HEK293 (cell line): ENCODE measurements around the gene KCTD19.

Experiments used
- CTCF ChIA-PET: fragments of 350-600 bp; formaldehyde crosslinking; extraction: SDS; loops from one replicate; lab custom pipeline; 2021; ENCODE audit warnings: antibody characterized with exemption; lab: Yijun Ruan, JAX
- POLR2A ChIA-PET: fragments of 300-600 bp; formaldehyde crosslinking; extraction: SDS; loops from one replicate; lab custom pipeline; 2020; ENCODE audit warnings: antibody characterized with exemption, inconsistent platforms; lab: Yijun Ruan, JAX
- H3K27ac ChIP-seq: fragments of 200-500 bp; sonication (Bioruptor generic); 2 replicates; pipeline ENCODE4 v1.5.1; 2014; ENCODE audit warnings: low read depth, low read length, control low read depth, inconsistent platforms; ENCODE audit errors: extremely low read depth
- H3K36me3 ChIP-seq, 2 experiments: fragments of 200-500 bp in 1 of 2; sonication (Bioruptor generic) in 1 of 2; 1 replicate in 1 of 2; 2 replicates in 1 of 2; pipeline ENCODE4 v1.5.1; 2014 to 2017; ENCODE audit warnings: inconsistent platforms in 2 of 2, low read length in 2 of 2; ENCODE audit not compliant: control insufficient read depth in 2 of 2, insufficient read depth in 1 of 2
- H3K4me1 ChIP-seq: fragments of 200-500 bp; sonication (Bioruptor generic); 2 replicates; pipeline ENCODE4 v1.5.1; 2014; ENCODE audit warnings: mild to moderate bottlenecking, low read length, inconsistent platforms; ENCODE audit not compliant: control insufficient read depth, insufficient read depth
- H3K4me3 ChIP-seq: 2 replicates; pipeline ENCODE4 v1.5.1; 2011; ENCODE audit warnings: low read depth, mild to moderate bottlenecking, control low read depth, low read length, moderate library complexity
- H3K9me3 ChIP-seq: fragments of 200-500 bp; sonication (Bioruptor generic); 2 replicates; pipeline ENCODE4 v1.5.1; 2014; ENCODE audit warnings: low read depth, low read length, inconsistent platforms; ENCODE audit not compliant: control insufficient read depth, insufficient read depth
- KLF1 ChIP-seq: fragments of 450-650 bp; formaldehyde crosslinking; IDR thresholded peaks from 2 replicates; pipeline ENCODE4 v1.5.1; 2016; ENCODE audit warnings: missing biosample characterization, missing genetic modification characterization
- SETDB1 ChIP-seq: IDR thresholded peaks from one replicate; pipeline ENCODE4 v1.6.1; 2017; ENCODE audit warnings: mild to moderate bottlenecking, low read length, moderate library complexity, mixed read lengths; ENCODE audit not compliant: insufficient read length
- ZFP37 ChIP-seq: fragments of 450-650 bp; formaldehyde crosslinking; IDR thresholded peaks from 2 replicates; pipeline ENCODE4 v1.5.1; 2016; ENCODE audit warnings: missing biosample characterization, missing genetic modification characterization
- ZNF132 ChIP-seq: fragments of 450-650 bp; formaldehyde crosslinking; IDR thresholded peaks from 2 replicates; pipeline ENCODE4 v1.5.1; 2017; ENCODE audit warnings: missing biosample characterization, missing genetic modification characterization, borderline replicate concordance
- ZNF16 ChIP-seq: fragments of 450-650 bp; formaldehyde crosslinking; IDR thresholded peaks from 2 replicates; pipeline ENCODE4 v1.5.1; 2016; ENCODE audit warnings: low read depth, missing biosample characterization, missing genetic modification characterization
- ZNF23 ChIP-seq: fragments of 450-650 bp; formaldehyde crosslinking; IDR thresholded peaks from 2 replicates; pipeline ENCODE4 v1.5.1; 2016; ENCODE audit warnings: missing biosample characterization, missing genetic modification characterization, borderline replicate concordance
- ZNF37A ChIP-seq: fragments of 450-650 bp; IDR thresholded peaks from 2 replicates; pipeline ENCODE4 v1.5.1; 2018; ENCODE audit warnings: missing biosample characterization, missing genetic modification characterization
- ZNF501 ChIP-seq: fragments of 450-650 bp; formaldehyde crosslinking; IDR thresholded peaks from 2 replicates; pipeline ENCODE4 v1.5.1; 2016; ENCODE audit warnings: missing biosample characterization, missing genetic modification characterization
- ZNF514 ChIP-seq: fragments of 450-650 bp; formaldehyde crosslinking; IDR thresholded peaks from 2 replicates; pipeline ENCODE4 v1.5.1; 2016; ENCODE audit warnings: missing biosample characterization, missing genetic modification characterization
- ZNF544 ChIP-seq: fragments of 450-650 bp; formaldehyde crosslinking; IDR thresholded peaks from 2 replicates; pipeline ENCODE4 v1.5.0; 2017; ENCODE audit warnings: missing biosample characterization, missing genetic modification characterization
- ZNF670 ChIP-seq: fragments of 450-650 bp; formaldehyde crosslinking; IDR thresholded peaks from 2 replicates; pipeline ENCODE4 v1.5.1; 2016; ENCODE audit warnings: missing biosample characterization, missing genetic modification characterization, low read depth
- ZNF707 ChIP-seq: fragments of 450-650 bp; formaldehyde crosslinking; IDR thresholded peaks from 2 replicates; pipeline ENCODE4 v1.5.1; 2016; ENCODE audit warnings: missing biosample characterization, missing genetic modification characterization
- ZXDB ChIP-seq: fragments of 450-650 bp; formaldehyde crosslinking; IDR thresholded peaks from 2 replicates; pipeline ENCODE4 v1.5.1; 2016; ENCODE audit warnings: missing biosample characterization, missing genetic modification characterization
- TF ChIP-seq, protein P1 (sequence below): fragments of 450-650 bp; formaldehyde crosslinking; conservative IDR thresholded peaks from 2 replicates; pipeline ENCODE4 v1.5.1; 2016; ENCODE audit warnings: low read depth, missing biosample characterization, missing genetic modification characterization
- TF ChIP-seq, protein P2 (sequence below): fragments of 450-650 bp; formaldehyde crosslinking; IDR thresholded peaks from 2 replicates; pipeline ENCODE4; 2016; ENCODE audit warnings: missing biosample characterization, missing genetic modification characterization
- TF ChIP-seq, protein P3 (sequence below): fragments of 450-650 bp; formaldehyde crosslinking; IDR thresholded peaks from 2 replicates; pipeline ENCODE4 v1.5.1; 2016; ENCODE audit warnings: missing biosample characterization, missing genetic modification characterization, borderline replicate concordance
- TF ChIP-seq, protein P4 (sequence below): fragments of 450-650 bp; formaldehyde crosslinking; IDR thresholded peaks from 2 replicates; pipeline ENCODE4 v1.5.1; 2017; ENCODE audit warnings: missing biosample characterization, missing genetic modification characterization

KCTD19 gene

DNA sequence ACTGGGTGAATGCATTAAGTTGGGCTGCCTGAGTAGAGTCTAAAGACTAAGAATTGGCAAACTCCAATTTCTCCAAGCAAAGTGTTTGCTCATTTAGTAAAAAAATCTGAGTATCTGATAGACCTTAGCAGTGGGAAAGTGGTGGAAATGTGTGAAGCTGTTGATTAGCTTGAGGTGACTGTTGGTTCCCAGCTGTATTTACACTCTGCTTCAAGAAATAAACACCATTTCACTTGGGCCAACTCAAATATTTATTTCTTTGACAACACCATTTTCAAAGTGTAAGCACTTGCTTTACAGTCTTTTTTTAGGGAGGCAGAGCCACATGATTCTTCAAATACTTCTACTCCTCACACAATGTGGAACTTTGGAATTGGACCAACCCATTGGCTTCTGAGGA lies 8.7 kb downstream of the KCTD19 start (continued):
- TF ChIP-seq, protein P1, sequence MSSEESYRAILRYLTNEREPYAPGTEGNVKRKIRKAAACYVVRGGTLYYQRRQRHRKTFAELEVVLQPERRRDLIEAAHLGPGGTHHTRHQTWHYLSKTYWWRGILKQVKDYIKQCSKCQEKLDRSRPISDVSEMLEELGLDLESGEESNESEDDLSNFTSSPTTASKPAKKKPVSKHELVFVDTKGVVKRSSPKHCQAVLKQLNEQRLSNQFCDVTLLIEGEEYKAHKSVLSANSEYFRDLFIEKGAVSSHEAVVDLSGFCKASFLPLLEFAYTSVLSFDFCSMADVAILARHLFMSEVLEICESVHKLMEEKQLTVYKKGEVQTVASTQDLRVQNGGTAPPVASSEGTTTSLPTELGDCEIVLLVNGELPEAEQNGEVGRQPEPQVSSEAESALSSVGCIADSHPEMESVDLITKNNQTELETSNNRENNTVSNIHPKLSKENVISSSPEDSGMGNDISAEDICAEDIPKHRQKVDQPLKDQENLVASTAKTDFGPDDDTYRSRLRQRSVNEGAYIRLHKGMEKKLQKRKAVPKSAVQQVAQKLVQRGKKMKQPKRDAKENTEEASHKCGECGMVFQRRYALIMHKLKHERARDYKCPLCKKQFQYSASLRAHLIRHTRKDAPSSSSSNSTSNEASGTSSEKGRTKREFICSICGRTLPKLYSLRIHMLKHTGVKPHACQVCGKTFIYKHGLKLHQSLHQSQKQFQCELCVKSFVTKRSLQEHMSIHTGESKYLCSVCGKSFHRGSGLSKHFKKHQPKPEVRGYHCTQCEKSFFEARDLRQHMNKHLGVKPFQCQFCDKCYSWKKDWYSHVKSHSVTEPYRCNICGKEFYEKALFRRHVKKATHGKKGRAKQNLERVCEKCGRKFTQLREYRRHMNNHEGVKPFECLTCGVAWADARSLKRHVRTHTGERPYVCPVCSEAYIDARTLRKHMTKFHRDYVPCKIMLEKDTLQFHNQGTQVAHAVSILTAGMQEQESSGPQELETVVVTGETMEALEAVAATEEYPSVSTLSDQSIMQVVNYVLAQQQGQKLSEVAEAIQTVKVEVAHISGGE (tag by site-specific recombination): no peak
- TF ChIP-seq KLF1: no peak
- no peak for TF ChIP-seq ZNF670 (tag by site-specific recombination)
- TF ChIP-seq ZNF501: no peak
- no peak for TF ChIP-seq ZNF544

DNA sequence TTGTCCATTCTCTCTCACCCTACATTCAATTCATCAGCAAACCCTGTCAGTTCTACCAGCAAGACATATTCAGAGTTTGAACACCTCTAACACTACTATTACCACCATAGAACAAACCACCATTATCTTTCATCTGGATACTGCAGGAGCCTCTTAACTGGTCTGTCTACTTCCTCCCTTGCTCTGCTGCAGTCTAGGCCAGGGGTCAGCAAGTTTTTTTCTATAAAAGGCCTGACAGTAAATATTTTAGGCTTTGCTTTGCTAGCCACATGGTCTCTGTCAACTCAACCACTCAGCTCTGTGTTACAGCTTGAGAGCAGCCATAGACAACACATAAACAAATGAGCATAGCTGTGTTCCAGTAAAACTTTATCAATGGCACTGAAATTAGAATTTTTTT lies 13.8 kb downstream of the KCTD19 start:
- ChIA-PET CTCF (interaction anchor here (0.6 to 4.3 kb wide), 7 partner anchors 14 to 127 kb away, joined by 3 to 18 read pairs (median 3); partner anchors contain the start of genes KCTD19 and LRRC36), POLR2A (no interaction called here)
- TF ChIP-seq SETDB1 (no peak), ZNF23 (no peak), ZNF16 (no peak), ZNF132 (tag by site-specific recombination) (no peak), ZNF707 (tag by site-specific recombination) (no peak), ZNF514 (tag by site-specific recombination) (no peak), ZXDB (tag by site-specific recombination) (no peak), ZNF37A (tag by site-specific recombination) (no peak), ZFP37 (no peak)
- TF ChIP-seq, protein P2, sequence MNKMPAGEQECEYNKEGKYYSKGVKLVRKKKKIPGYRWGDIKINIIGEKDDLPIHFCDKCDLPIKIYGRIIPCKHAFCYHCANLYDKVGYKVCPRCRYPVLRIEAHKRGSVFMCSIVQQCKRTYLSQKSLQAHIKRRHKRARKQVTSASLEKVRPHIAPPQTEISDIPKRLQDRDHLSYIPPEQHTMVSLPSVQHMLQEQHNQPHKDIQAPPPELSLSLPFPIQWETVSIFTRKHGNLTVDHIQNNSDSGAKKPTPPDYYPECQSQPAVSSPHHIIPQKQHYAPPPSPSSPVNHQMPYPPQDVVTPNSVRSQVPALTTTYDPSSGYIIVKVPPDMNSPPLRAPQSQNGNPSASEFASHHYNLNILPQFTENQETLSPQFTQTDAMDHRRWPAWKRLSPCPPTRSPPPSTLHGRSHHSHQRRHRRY (tag by site-specific recombination): no peak
- TF ChIP-seq, protein P3, sequence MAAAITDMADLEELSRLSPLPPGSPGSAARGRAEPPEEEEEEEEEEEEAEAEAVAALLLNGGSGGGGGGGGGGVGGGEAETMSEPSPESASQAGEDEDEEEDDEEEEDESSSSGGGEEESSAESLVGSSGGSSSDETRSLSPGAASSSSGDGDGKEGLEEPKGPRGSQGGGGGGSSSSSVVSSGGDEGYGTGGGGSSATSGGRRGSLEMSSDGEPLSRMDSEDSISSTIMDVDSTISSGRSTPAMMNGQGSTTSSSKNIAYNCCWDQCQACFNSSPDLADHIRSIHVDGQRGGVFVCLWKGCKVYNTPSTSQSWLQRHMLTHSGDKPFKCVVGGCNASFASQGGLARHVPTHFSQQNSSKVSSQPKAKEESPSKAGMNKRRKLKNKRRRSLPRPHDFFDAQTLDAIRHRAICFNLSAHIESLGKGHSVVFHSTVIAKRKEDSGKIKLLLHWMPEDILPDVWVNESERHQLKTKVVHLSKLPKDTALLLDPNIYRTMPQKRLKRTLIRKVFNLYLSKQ: no peak
- TF ChIP-seq, protein P4, sequence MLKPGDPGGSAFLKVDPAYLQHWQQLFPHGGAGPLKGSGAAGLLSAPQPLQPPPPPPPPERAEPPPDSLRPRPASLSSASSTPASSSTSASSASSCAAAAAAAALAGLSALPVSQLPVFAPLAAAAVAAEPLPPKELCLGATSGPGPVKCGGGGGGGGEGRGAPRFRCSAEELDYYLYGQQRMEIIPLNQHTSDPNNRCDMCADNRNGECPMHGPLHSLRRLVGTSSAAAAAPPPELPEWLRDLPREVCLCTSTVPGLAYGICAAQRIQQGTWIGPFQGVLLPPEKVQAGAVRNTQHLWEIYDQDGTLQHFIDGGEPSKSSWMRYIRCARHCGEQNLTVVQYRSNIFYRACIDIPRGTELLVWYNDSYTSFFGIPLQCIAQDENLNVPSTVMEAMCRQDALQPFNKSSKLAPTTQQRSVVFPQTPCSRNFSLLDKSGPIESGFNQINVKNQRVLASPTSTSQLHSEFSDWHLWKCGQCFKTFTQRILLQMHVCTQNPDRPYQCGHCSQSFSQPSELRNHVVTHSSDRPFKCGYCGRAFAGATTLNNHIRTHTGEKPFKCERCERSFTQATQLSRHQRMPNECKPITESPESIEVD (tag by site-specific recombination): no peak
- no peak overlapping the region for H3K4me3 ChIP-seq
- no peaks in the 10 kb centered on the region for H3K9me3 ChIP-seq
- peaks cover 8% of the 10 kb centered on the region; the same call in 1 of the 2 replicates for H3K4me1 ChIP-seq
- H3K27ac ChIP-seq: no peak overlapping the region
- no peaks in the 10 kb centered on the region; a peak in 1 of 3 replicates for H3K36me3 ChIP-seq
